Measurements from ENCODE around the gene ANGPTL4.

GRCh38 chr19:8421484-8422461, 57.8 kb downstream of the ANGPTL4 start:
- no peak for TF ChIP-seq POLR2A (IDR thresholded peaks at IDR 0.05; ENCODE audit: extremely low read depth, insufficient read length)
- TF ChIP-seq CTCF (IDR thresholded peaks at IDR 0.05; ENCODE audit: low read depth, low read length) = no peak
- no peak for TF ChIP-seq MAX (IDR thresholded peaks at IDR 0.05; ENCODE audit: low read depth, low read length)
